Fibroblast of lung (primary cell): ENCODE results near the gene NFIC. TPM values are rescaled to one million over a fixed set of nuclear protein-coding genes. Genes with fewer than 3 reads are reported as not detected.

ENCODE experiments used
- DNase-seq, 2 donors: peaks; one replicate each; pipeline versions ENCODE4 v3.0.0 to v3.0.0-alpha.2; 2010; ENCODE audit warnings: low read depth in 2 of 2
- H2AFZ ChIP-seq: 2 replicates; pipeline ENCODE4 v1.5.1; 2012; ENCODE audit warnings: low read length, control low read depth, inconsistent platforms
- H3K27ac ChIP-seq: 2 replicates; pipeline ENCODE4 v1.5.1; 2011; ENCODE audit warnings: low read length, control low read depth; ENCODE audit not compliant: insufficient read depth
- H3K27me3 ChIP-seq: 2 replicates; pipeline ENCODE4 v1.5.1; 2011; ENCODE audit warnings: mild to moderate bottlenecking, low read length; ENCODE audit not compliant: control insufficient read depth, insufficient read depth
- H3K36me3 ChIP-seq: 2 replicates; pipeline ENCODE4 v1.5.1; 2011; ENCODE audit warnings: low read length; ENCODE audit not compliant: control insufficient read depth, insufficient read depth
- H3K4me1 ChIP-seq: 2 replicates; pipeline ENCODE4 v1.5.1; 2011; ENCODE audit warnings: low read length; ENCODE audit not compliant: control insufficient read depth, insufficient read depth; ENCODE audit errors: extremely low read depth
- H3K4me2 ChIP-seq: 2 replicates; pipeline ENCODE4 v1.5.1; 2011; ENCODE audit warnings: low read length, control low read depth; ENCODE audit not compliant: insufficient read depth; ENCODE audit errors: extremely low read depth
- H3K4me3 ChIP-seq, 4 experiments: fragments of 200-600 bp in 1 of 4; sonication (generic) in 1 of 4; replicated peaks in 1 of 4; 2 replicates each; pipeline ENCODE4 v1.5.1; 2011 to 2016; ENCODE audit warnings: low read length in 4 of 4, low read depth in 3 of 4, mild to moderate bottlenecking in 3 of 4, control low read depth in 2 of 4, inconsistent platforms in 1 of 4, mixed read lengths in 1 of 4; ENCODE audit not compliant: insufficient read depth in 1 of 4; ENCODE audit errors: control extremely low read depth in 1 of 4
- H3K79me2 ChIP-seq: 2 replicates; pipeline ENCODE4 v1.5.1; 2012; ENCODE audit warnings: mild to moderate bottlenecking, low read length, inconsistent platforms; ENCODE audit not compliant: control insufficient read depth, insufficient read depth
- H3K9ac ChIP-seq: 2 replicates; pipeline ENCODE4 v1.5.1; 2011; ENCODE audit warnings: mild to moderate bottlenecking, low read length, control low read depth; ENCODE audit not compliant: insufficient read depth
- H3K9me3 ChIP-seq: 2 replicates; pipeline ENCODE4 v1.5.1; 2012; ENCODE audit warnings: low read depth, low read length; ENCODE audit not compliant: control insufficient read depth, insufficient read depth
- H4K20me1 ChIP-seq: 2 replicates; pipeline ENCODE4 v1.5.1; 2011; ENCODE audit warnings: low read length; ENCODE audit not compliant: control insufficient read depth, insufficient read depth; ENCODE audit errors: extremely low read depth
- CTCF ChIP-seq, 2 donors: IDR thresholded peaks in 1 of 2; conservative IDR thresholded peaks in 1 of 2; 1 replicate in 1 of 2; 2 replicates in 1 of 2; pipeline ENCODE4 v1.5.1; 2011 to 2012; ENCODE audit warnings: low read length in 2 of 2, control low read depth in 1 of 2, inconsistent platforms in 1 of 2, low read depth in 1 of 2, mild to moderate bottlenecking in 1 of 2
- EZH2 ChIP-seq: IDR thresholded peaks from 2 replicates; pipeline ENCODE4 v1.5.1; 2012; ENCODE audit warnings: low read length, control low read depth, mild to moderate bottlenecking; ENCODE audit errors: missing control alignments
- polyA plus RNA-seq, 2 donors: library from polyadenylated mRNA; depleted of rRNA in 1 of 2; stranded (reverse) in 1 of 2; unstranded in 1 of 2; fragments of >200 nt; gene quantifications; 2 replicates each; pipeline ENCODE4 v1.2.1, GENCODE V29; 2011 to 2012; ENCODE audit warnings: missing spikeins in 1 of 2
- total RNA-seq: library from RNA; depleted of rRNA; stranded (reverse); fragments of >200 nt; gene quantifications from 2 replicates; pipeline ENCODE4 v1.2.1, GENCODE V29; 2014

Gene NFIC
- total and polyA plus RNA-seq, 2 donors (not counting 1 experiment from before 2014, with no cell fraction given): 7.9 to 66.4 TPM

- Histone ChIP-seq H3K36me3 (peaks cover 16% of the 10 kb centered on the region), H3K4me3 (no peak overlapping the region), H2AFZ (no peak overlapping the region), H3K4me2 (no peak overlapping the region), H3K4me1 (peaks cover 15% of the 10 kb centered on the region), H3K9me3 (no peaks in the 10 kb centered on the region), H3K9ac (no peak overlapping the region), H3K27ac (no peak overlapping the region), H3K27me3 (no peaks in the 10 kb centered on the region), H3K79me2 (peaks cover 78% of the 10 kb centered on the region), H4K20me1 (no peaks in the 10 kb centered on the region)
- DNase-seq: no peak
- TF ChIP-seq EZH2 (no peak), CTCF (conservative IDR thresholded peaks at IDR 0.05 in 1 of 2, IDR thresholded peaks at IDR 0.05 in 1 of 2; ENCODE audit: low read depth in 1 of 2, low read length in 2 of 2) (no peak)
These were observed 26.1 kb downstream of the NFIC start for GRCh38 chr19:3392480-3392879.

DNA sequence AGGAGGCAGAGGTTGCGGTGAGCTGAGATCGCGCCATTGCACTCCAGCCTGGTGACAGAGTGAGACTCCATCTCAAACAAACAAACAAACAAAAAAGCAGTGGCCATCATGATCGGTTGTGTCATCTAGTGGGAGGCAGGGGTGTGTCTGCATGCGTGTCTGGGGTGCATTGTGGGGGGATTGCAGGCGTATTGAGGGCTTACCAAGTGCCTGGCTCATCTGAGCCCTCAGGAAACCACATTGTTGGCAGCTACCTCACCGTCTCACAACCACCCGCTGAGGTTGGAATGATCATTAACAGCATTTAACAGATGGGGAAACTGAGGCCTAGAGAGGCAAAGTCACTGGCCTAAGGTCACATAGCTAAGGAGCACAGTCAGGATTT is 30.5 kb downstream of the NFIC start:
- peaks cover 20% of the 10 kb centered on the region for H3K4me1 ChIP-seq
- no peaks in the 10 kb centered on the region for H3K27me3 ChIP-seq
- TF ChIP-seq CTCF (conservative IDR thresholded peaks at IDR 0.05 in 1 of 2, IDR thresholded peaks at IDR 0.05 in 1 of 2; ENCODE audit: low read depth in 1 of 2, low read length in 2 of 2) (no peak), EZH2 (no peak)
- no peak overlapping the region for H3K9ac ChIP-seq
- no peak overlapping the region for H3K4me3 ChIP-seq
- peaks cover 77% of the 10 kb centered on the region for H3K79me2 ChIP-seq
- no peaks in the 10 kb centered on the region for H3K9me3 ChIP-seq
- no peak for DNase-seq
- peak overlapping the region; percentile 1 for H3K4me2 ChIP-seq
- no peak overlapping the region for H2AFZ ChIP-seq
- peaks cover 10% of the 10 kb centered on the region for H3K36me3 ChIP-seq
- H3K27ac ChIP-seq: peak overlapping the region; percentile 38
- H4K20me1 ChIP-seq: no peaks in the 10 kb centered on the region

GRCh38 chr19:3397266-3398022 is 31.1 kb downstream of the NFIC start:
- no peaks in the 10 kb centered on the region for H4K20me1 ChIP-seq
- peaks cover 9% of the 10 kb centered on the region for H3K36me3 ChIP-seq
- peaks cover 20% of the 10 kb centered on the region for H3K4me1 ChIP-seq
- H2AFZ ChIP-seq: no peak overlapping the region
- DNase-seq: peak; percentile 32 to 40
- H3K4me3 ChIP-seq: no peak overlapping the region
- H3K79me2 ChIP-seq: peaks cover 76% of the 10 kb centered on the region
- H3K27ac ChIP-seq: peak overlapping the region; percentile 38
- TF ChIP-seq CTCF (conservative IDR thresholded peaks at IDR 0.05 in 1 of 2, IDR thresholded peaks at IDR 0.05 in 1 of 2; ENCODE audit: low read depth in 1 of 2, low read length in 2 of 2) (no peak), EZH2 (no peak)
- H3K27me3 ChIP-seq: no peaks in the 10 kb centered on the region
- H3K9ac ChIP-seq: no peak overlapping the region
- peak overlapping the region; percentile 46 for H3K4me2 ChIP-seq
- no peaks in the 10 kb centered on the region for H3K9me3 ChIP-seq
